GM12873 (cell line): ENCODE measurements around the gene GCC2.

Experiments used
- CTCF ChIP-seq: IDR thresholded peaks from 2 replicates; pipeline ENCODE4 v1.5.1; 2012; ENCODE audit warnings: low read depth, mild to moderate bottlenecking, moderate library complexity, low read length, control low read depth; ENCODE audit not compliant: insufficient read depth; ENCODE audit errors: missing control alignments

The GCC2 gene

GRCh38 chr2:108448678-108449409 lies at the start of gene GCC2:
GCC2 (plus strand) TSS chr2:108449206; CDS start chr2:108449275, 69 bp downstream.
- TF ChIP-seq CTCF, result no peak

- no peak for TF ChIP-seq CTCF
These were observed 49.5 kb upstream of the GCC2 start for GRCh38 chr2:108399479-108399878.

- no peak for TF ChIP-seq CTCF
These were observed 47.2 kb upstream of the GCC2 start for GRCh38 chr2:108401800-108402199.

GRCh38 chr2:108403494-108403893 lies 45.5 kb upstream of the GCC2 start:
- TF ChIP-seq CTCF, result no peak

- TF ChIP-seq CTCF, result no peak
These were observed 44.1 kb upstream of the GCC2 start for GRCh38 chr2:108404784-108405397.

GRCh38 chr2:108407864-108408729 lies 40.9 kb upstream of the GCC2 start:
- TF ChIP-seq CTCF, result no peak

GRCh38 chr2:108409768-108410167 lies 39.2 kb upstream of the GCC2 start:
- no peak for TF ChIP-seq CTCF
